ENCODE data around the gene SRGN.

- TF ChIP-seq HDGF (IDR thresholded peaks at IDR 0.05; ENCODE audit: borderline replicate concordance) = no peak
- TF ChIP-seq NFRKB (IDR thresholded peaks at IDR 0.05) = no peak
- TF ChIP-seq ZNF384 (IDR thresholded peaks at IDR 0.05) = no peak
- TF ChIP-seq ARNT (IDR thresholded peaks at IDR 0.05) = no peak
- no peak for TF ChIP-seq FOXM1 (IDR thresholded peaks at IDR 0.05; ENCODE audit: borderline replicate concordance)
- no peak for TF ChIP-seq BHLHE40 (IDR thresholded peaks at IDR 0.05; ENCODE audit: borderline replicate concordance)
- no peak for TF ChIP-seq SUZ12 (IDR thresholded peaks at IDR 0.05)
- no peak for TF ChIP-seq SP1 (IDR thresholded peaks at IDR 0.05)
- TF ChIP-seq FOXK2 (IDR thresholded peaks at IDR 0.05) = no peak
- TF ChIP-seq LEF1 (IDR thresholded peaks at IDR 0.05; ENCODE audit: borderline replicate concordance) = no peak
- TF ChIP-seq FOXA1 (IDR thresholded peaks at IDR 0.05) = no peak
- no peak for TF ChIP-seq ELF4 (IDR thresholded peaks at IDR 0.05)
- no peak for TF ChIP-seq PKNOX1 (IDR thresholded peaks at IDR 0.05)
- no peak for TF ChIP-seq TARDBP (IDR thresholded peaks at IDR 0.05)
These were observed 38.3 kb upstream of the SRGN start for GRCh38 chr10:69049566-69049961.

All from HEK293T (cell line).